ENCODE results near the gene MR1. TPM values are rescaled to one million over a fixed set of nuclear protein-coding genes. Genes with fewer than 3 reads are reported as not detected.

Gene MR1
- total and polyA plus RNA-seq, 9 of the 15 experiments (the other 6 are each of a cell fraction or from before 2014, with no cell fraction given), result 9.7 to 21.7 (median 15.6) TPM

GRCh38 chr1:181087400-181087901 is 53.7 kb downstream of the MR1 start (continued):
- no peak for TF ChIP-seq ZNF407 (IDR thresholded peaks at IDR 0.05; ENCODE audit: low read depth)
- TF ChIP-seq ZNF785 (CRISPR knock-in tag; IDR thresholded peaks at IDR 0.05), result no peak
- TF ChIP-seq ZNF398 (CRISPR knock-in tag; IDR thresholded peaks at IDR 0.05), result no peak
- TF ChIP-seq U2AF1 (optimal IDR thresholded peaks at IDR 0.05; ENCODE audit: low read depth, low read length), result no peak
- TF ChIP-seq NR2F6 (CRISPR knock-in tag; IDR thresholded peaks at IDR 0.05), result no peak
- TF ChIP-seq ZNF740 (CRISPR knock-in tag; IDR thresholded peaks at IDR 0.05), result no peak
- 0 out of 4 replicates have a peak, but pooled peaks of 1 of the 2 experiments have one; percentile 23 for TF ChIP-seq ZNF740 (tag; IDR thresholded peaks at IDR 0.05)
- TF ChIP-seq TGIF2 (CRISPR knock-in tag; IDR thresholded peaks at IDR 0.05), result no peak
- TF ChIP-seq VEZF1 (CRISPR knock-in tag; IDR thresholded peaks at IDR 0.05), result no peak
- TF ChIP-seq EZH2 (IDR thresholded peaks at IDR 0.05; ENCODE audit: borderline replicate concordance, low read depth, low read length), result no peak
- no peak for TF ChIP-seq PHF8 (IDR thresholded peaks at IDR 0.05; ENCODE audit: borderline replicate concordance, low read length)
- TF ChIP-seq ZBTB9 (CRISPR knock-in tag; IDR thresholded peaks at IDR 0.05), result no peak
